Peyer's patch (tissue), 4 donors: ENCODE data around the gene SDF2L1. TPM values are rescaled to one million over a fixed set of nuclear protein-coding genes. Genes with fewer than 3 reads are reported as not detected.
A peak's percentile ranks its signal among the peaks of the same experiment; 100 is the strongest.

Source experiments
- DNase-seq, 3 donors: peaks; one replicate each; pipeline ENCODE4 v3.0.0-alpha.2; 2017 to 2019
- H3K27ac ChIP-seq, 4 donors: fragments of 200-600 bp; sonication (generic); one replicate each; pipeline ENCODE4 v1.5.1; 2016 to 2019
- H3K27me3 ChIP-seq, 2 donors: fragments of 200-600 bp; sonication (generic); one replicate each; pipeline ENCODE4 v1.5.1; 2019
- H3K36me3 ChIP-seq, 3 donors: fragments of 200-600 bp; sonication (generic); one replicate each; pipeline ENCODE4 v1.5.1; 2016 to 2019
- H3K4me1 ChIP-seq, 4 donors: fragments of 200-600 bp; sonication (generic); one replicate each; pipeline ENCODE4 v1.5.1; 2016 to 2019
- H3K4me3 ChIP-seq, 4 donors: fragments of 200-600 bp; sonication (generic); 1 replicate in 3 of 4; 2 replicates in 1 of 4; pipeline ENCODE4 v1.5.1; 2016 to 2019; ENCODE audit warnings: mild to moderate bottlenecking in 1 of 4
- H3K9me3 ChIP-seq, 4 donors: fragments of 200-600 bp; sonication (generic); one replicate each; pipeline ENCODE4 v1.5.1; 2016 to 2019; ENCODE audit warnings: mild to moderate bottlenecking in 1 of 4
- CTCF ChIP-seq, 6 experiments: fragments of 450-650 bp in 4 of 6; fragments of 200-600 bp in 2 of 6; sonication (generic) in 1 of 6; IDR thresholded peaks; one replicate each; pipeline ENCODE4 v1.5.1; 2017 to 2019; ENCODE audit warnings: antibody characterized with exemption in 6 of 6, mild to moderate bottlenecking in 3 of 6, moderate library complexity in 1 of 6
- POLR2A ChIP-seq, 2 donors: fragments of 450-650 bp; IDR thresholded peaks; one replicate each; pipeline ENCODE4 v1.5.1; 2017; ENCODE audit warnings: antibody characterized with exemption in 2 of 2, mild to moderate bottlenecking in 2 of 2, moderate library complexity in 2 of 2
- total RNA-seq, 4 donors: library from RNA; depleted of rRNA; stranded (reverse); fragments of >200 nt; gene quantifications; one replicate each; pipeline ENCODE4 v1.1.0, GENCODE V29; 2016

Gene SDF2L1
- total RNA-seq, 4 donors from 2014 or later = 14.9 to 49.2 (median 30.0) TPM

GRCh38 chr22:21650280-21650679, 8.2 kb downstream of the SDF2L1 start:
- H3K4me1 ChIP-seq = peaks cover 4 to 20% (median 11%) of the 10 kb centered on the region in 4 donors
- no peak for DNase-seq
- H3K27me3 ChIP-seq = no peaks in the 10 kb centered on the region
- peaks cover 0 to 8% (median 0%) of the 10 kb centered on the region in 3 donors for H3K36me3 ChIP-seq
- H3K4me3 ChIP-seq = no peak overlapping the region
- no peaks in the 10 kb centered on the region for H3K9me3 ChIP-seq
- TF ChIP-seq POLR2A (IDR thresholded peaks at IDR 0.05) = no peak
- no peak for TF ChIP-seq CTCF (IDR thresholded peaks at IDR 0.05)
- H3K27ac ChIP-seq = no peak overlapping the region

GRCh38 chr22:21650823-21651520, 8.9 kb downstream of the SDF2L1 start:
- peaks cover 0 to 8% (median 0%) of the 10 kb centered on the region in 3 donors for H3K36me3 ChIP-seq
- peaks cover 4 to 20% (median 11%) of the 10 kb centered on the region in 4 donors for H3K4me1 ChIP-seq
- no peak for DNase-seq
- no peaks in the 10 kb centered on the region for H3K27me3 ChIP-seq
- TF ChIP-seq CTCF (IDR thresholded peaks at IDR 0.05) (no peak), POLR2A (IDR thresholded peaks at IDR 0.05) (no peak)
- peak overlapping the region; percentile 40 to 65 (median 59) for H3K4me3 ChIP-seq
- no peaks in the 10 kb centered on the region for H3K9me3 ChIP-seq
- H3K27ac ChIP-seq = no peak overlapping the region

GRCh38 chr22:21651521-21652009, 9.5 kb downstream of the SDF2L1 start:
- TF ChIP-seq CTCF (IDR thresholded peaks at IDR 0.05) (no peak), POLR2A (IDR thresholded peaks at IDR 0.05) (no peak)
- peak overlapping the region in 1 of 4 donors; percentile 59 for H3K27ac ChIP-seq

GRCh38 chr22:21652010-21652546, 10.0 kb downstream of the SDF2L1 start:
- peak; percentile 88 to 93 (median 90) for DNase-seq
- peak in 1 of 2 donors; percentile 14 for TF ChIP-seq POLR2A (IDR thresholded peaks at IDR 0.05)
- no peak for TF ChIP-seq CTCF (IDR thresholded peaks at IDR 0.05)

More at GRCh38 chr22:21651521-21652009, 9.5 kb downstream of the SDF2L1 start:
- Histone ChIP-seq H3K4me1 (peaks cover 4 to 20% (median 10%) of the 10 kb centered on the region in 4 donors), H3K9me3 (no peaks in the 10 kb centered on the region), H3K27me3 (no peaks in the 10 kb centered on the region), H3K36me3 (peaks cover 0 to 8% (median 0%) of the 10 kb centered on the region in 3 donors), H3K4me3 (peak overlapping the region; percentile 40 to 65 (median 59))
- peak in 1 of 3 donors; percentile 51 for DNase-seq

GRCh38 chr22:21652547-21653545, 10.7 kb downstream of the SDF2L1 start:
- H3K27ac ChIP-seq = peak overlapping the region in 1 of 4 donors; percentile 59
- peak overlapping the region; percentile 40 to 65 (median 59) for H3K4me3 ChIP-seq
- peaks cover 0 to 8% (median 0%) of the 10 kb centered on the region in 3 donors for H3K36me3 ChIP-seq
- H3K4me1 ChIP-seq = peaks cover 4 to 25% (median 9%) of the 10 kb centered on the region in 4 donors
- DNase-seq = no peak
- H3K9me3 ChIP-seq = no peaks in the 10 kb centered on the region
- no peak for TF ChIP-seq POLR2A (IDR thresholded peaks at IDR 0.05)
- no peak for TF ChIP-seq CTCF (IDR thresholded peaks at IDR 0.05)
- no peaks in the 10 kb centered on the region for H3K27me3 ChIP-seq

More at GRCh38 chr22:21652010-21652546, 10.0 kb downstream of the SDF2L1 start:
- no peaks in the 10 kb centered on the region for H3K9me3 ChIP-seq
- H3K36me3 ChIP-seq = peaks cover 0 to 8% (median 0%) of the 10 kb centered on the region in 3 donors
- no peaks in the 10 kb centered on the region for H3K27me3 ChIP-seq
- peak overlapping the region in 1 of 4 donors; percentile 59 for H3K27ac ChIP-seq
- peaks cover 4 to 20% (median 9%) of the 10 kb centered on the region in 4 donors for H3K4me1 ChIP-seq
- H3K4me3 ChIP-seq = peak overlapping the region; percentile 40 to 65 (median 59)
